C4-2B (cell line): ENCODE measurements around the gene TMX3.

ENCODE experiments used
- H3K27ac ChIP-seq: fragments of 450-650 bp; 2 replicates; pipeline ENCODE4 v1.5.1; 2017
- ZFX ChIP-seq: fragments of 450-650 bp; IDR thresholded peaks from 2 replicates; pipeline ENCODE4 v1.6.1; 2017
- TF ChIP-seq, protein P1 (sequence below): fragments of 450-650 bp; conservative IDR thresholded peaks from 2 replicates; pipeline ENCODE4 v1.5.1; 2017; ENCODE audit warnings: mild to moderate bottlenecking

The TMX3 gene, protein sequence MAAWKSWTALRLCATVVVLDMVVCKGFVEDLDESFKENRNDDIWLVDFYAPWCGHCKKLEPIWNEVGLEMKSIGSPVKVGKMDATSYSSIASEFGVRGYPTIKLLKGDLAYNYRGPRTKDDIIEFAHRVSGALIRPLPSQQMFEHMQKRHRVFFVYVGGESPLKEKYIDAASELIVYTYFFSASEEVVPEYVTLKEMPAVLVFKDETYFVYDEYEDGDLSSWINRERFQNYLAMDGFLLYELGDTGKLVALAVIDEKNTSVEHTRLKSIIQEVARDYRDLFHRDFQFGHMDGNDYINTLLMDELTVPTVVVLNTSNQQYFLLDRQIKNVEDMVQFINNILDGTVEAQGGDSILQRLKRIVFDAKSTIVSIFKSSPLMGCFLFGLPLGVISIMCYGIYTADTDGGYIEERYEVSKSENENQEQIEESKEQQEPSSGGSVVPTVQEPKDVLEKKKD

DNA sequence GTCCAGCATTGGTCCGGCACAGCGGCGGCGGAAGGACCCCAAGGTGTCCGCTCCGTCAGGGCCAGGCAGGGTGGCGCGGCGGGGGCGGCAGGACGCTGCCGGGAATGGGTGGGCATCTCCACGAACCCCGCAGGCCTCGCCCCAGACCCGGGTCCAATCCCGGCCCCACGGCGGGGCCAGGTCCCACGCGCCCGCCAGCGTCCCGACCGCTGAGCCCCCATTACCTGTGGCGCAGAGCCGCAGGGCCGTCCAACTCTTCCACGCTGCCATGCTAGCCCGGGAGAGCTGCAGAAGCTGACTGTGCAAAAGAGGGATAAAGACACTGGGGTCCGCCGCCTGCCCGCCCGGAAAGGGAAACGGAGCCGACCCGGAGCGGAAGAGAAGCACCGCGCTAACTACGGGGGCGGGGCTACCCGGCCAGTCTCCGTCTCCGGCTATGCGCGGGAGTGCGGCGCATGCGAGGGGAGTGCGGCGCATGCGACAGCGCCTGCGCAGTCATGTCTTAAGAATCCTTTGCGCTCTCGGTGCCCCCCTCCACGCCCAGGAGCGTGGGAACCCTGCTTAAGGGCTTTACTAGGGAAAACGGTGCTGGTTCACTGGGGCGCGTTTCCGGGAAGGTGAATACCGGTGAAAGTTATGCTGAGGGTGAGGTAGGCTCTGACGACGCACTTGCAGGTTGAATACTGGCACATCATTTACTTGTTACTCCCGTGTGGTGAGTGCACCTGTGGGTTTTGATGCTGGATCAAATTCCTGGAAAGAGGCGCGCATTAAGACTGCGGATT is at the start of gene TMX3:
Gene TMX3, minus strand, starts transcription at position 397 of the 785 bp plus-strand sequence. Its CDS starts 127 bp downstream, at position 270.
- TF ChIP-seq, protein P1, sequence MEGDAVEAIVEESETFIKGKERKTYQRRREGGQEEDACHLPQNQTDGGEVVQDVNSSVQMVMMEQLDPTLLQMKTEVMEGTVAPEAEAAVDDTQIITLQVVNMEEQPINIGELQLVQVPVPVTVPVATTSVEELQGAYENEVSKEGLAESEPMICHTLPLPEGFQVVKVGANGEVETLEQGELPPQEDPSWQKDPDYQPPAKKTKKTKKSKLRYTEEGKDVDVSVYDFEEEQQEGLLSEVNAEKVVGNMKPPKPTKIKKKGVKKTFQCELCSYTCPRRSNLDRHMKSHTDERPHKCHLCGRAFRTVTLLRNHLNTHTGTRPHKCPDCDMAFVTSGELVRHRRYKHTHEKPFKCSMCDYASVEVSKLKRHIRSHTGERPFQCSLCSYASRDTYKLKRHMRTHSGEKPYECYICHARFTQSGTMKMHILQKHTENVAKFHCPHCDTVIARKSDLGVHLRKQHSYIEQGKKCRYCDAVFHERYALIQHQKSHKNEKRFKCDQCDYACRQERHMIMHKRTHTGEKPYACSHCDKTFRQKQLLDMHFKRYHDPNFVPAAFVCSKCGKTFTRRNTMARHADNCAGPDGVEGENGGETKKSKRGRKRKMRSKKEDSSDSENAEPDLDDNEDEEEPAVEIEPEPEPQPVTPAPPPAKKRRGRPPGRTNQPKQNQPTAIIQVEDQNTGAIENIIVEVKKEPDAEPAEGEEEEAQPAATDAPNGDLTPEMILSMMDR: no peak
- peak; percentile 67 for TF ChIP-seq ZFX
- H3K27ac ChIP-seq: peak within 1 kb of the TSS; percentile 93

DNA sequence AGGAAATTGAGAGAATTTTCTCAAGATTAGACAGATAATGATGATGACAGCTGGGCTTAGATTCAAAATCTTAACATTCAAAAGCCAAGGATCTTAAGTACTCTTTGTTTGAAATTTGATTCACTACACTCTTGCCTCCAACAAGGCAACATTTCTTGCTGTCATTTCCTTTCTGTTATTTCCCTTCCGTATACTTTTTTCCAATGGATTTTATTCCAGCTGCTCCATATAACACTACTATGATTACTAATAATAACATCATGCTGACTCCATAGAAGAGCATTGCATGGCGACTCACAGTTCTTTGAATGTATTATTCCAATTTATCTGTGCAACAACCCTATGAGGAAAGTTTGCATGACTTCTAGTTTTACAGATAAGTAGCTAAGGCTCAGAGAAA is 49.1 kb upstream of the TMX3 start:
- TF ChIP-seq, protein P1: no peak
- no peak for TF ChIP-seq ZFX
- H3K27ac ChIP-seq: no peak overlapping the region

DNA sequence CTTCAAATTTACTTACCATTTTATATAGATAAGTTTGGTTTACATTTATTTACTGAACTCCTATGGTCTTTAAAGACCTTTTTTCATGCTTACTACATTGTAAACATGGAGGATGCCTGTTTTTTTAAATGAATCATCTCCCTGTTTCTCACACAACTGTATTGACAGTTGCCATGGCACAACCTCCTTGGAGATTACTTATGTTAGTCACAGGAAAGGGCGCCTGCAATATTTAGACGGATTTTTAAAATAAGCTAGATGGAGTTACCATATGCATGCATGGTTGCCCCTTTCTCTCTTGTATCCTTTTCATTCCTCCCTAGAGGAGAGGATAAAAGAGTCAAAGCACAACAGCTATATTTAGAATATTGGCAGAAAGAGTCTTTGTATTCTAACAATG is 48.2 kb upstream of the TMX3 start:
- TF ChIP-seq, protein P1: no peak
- no peak for TF ChIP-seq ZFX

DNA sequence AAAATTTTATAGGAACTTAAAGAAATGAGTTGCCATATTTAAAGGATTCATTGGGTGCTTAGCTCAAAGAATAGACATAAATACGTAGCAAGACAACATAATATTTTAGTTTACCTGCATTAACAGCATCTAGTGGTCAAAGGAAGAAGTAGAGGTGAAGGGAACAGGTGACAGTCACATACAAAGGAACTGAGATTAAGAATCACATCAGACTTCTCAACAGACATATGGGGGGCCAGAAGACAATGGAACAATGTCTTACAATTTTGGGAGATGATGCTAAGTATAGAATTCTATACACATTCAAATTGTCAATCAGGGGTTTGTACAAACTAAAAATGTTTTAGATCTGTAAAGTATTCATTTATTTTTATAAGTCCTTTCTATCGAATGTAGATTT is 44.4 kb upstream of the TMX3 start:
- TF ChIP-seq, protein P1: no peak
- no peak for TF ChIP-seq ZFX

More for the DNA sequence above, 48.2 kb upstream of the TMX3 start:
- no peak overlapping the region for H3K27ac ChIP-seq

DNA sequence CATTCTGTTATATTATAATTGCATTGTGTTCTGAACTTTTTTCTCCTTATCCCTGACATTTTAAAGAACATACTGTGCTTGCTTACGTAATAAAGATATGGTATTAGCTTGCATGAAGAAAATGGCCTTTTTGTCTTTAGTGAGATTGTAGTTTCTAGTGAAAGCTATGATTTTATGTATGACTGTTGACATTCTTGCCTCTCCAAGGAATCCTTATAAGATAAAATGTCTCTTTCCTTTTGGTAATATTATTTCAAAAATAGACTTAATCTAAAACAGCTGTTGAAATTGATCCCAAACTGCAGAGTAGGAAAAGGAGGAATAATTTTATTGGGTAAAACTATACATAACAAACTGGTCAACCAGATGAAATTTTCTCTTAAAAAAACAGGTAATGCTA is 42.2 kb upstream of the TMX3 start:
- no peak overlapping the region for H3K27ac ChIP-seq
- TF ChIP-seq, protein P1: no peak
- no peak for TF ChIP-seq ZFX

More for the DNA sequence above, 44.4 kb upstream of the TMX3 start:
- no peak overlapping the region for H3K27ac ChIP-seq

DNA sequence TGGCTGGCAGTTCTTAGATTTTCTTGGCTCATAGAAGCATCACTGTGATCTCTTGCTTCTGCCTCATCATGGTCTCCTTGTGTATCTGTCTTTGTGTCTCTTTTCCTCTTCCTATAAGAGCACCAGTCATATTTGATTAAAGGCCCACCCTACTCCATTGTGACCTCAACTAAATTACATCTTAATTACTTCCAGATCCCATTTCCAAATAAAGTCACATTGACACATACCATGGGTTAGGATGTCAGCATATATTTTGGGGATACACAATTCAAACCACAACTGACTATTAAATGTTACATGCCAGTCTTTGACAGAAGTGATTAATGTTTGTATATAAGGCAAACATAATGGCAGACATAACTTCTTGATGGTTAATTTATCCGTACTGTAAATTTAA is 27.3 kb upstream of the TMX3 start:
- TF ChIP-seq, protein P1: no peak
- TF ChIP-seq ZFX: no peak
- no peak overlapping the region for H3K27ac ChIP-seq

DNA sequence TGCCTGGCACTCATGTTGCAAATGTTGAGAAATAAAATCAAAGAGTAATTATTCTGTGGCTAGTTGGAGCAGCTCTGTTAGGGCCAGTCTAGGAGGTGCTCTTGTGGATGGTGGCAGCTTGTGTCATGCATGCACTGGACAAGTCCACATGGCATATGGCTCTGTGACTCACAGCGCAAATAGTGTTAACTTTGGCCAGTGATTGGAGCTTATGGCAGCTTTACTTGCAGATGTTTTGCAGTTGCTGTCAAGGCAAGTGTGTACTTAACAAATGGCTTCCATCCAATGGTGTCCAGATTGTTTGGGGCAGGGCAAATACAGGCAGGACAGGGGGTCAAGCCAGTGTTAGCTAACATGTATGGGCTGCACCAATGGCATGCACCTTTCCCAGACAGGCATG is 26.1 kb upstream of the TMX3 start:
- H3K27ac ChIP-seq: no peak overlapping the region
- no peak for TF ChIP-seq ZFX
- TF ChIP-seq, protein P1: no peak
